Nucleus accumbens (tissue), 56 donors: Measurements from ENCODE around the gene RCAN3.
A peak's percentile ranks its signal among the peaks of the same experiment; 100 is the strongest.
"Not testable (repeated sequence)": the region's sequence is repeated elsewhere in the genome, so short reads cannot be mapped to it uniquely, and the experiment has no call there.

Experiments
- DNase-seq, 56 donors: peaks; one replicate each; lab custom pipeline; 2025; lab: John Stamatoyannopoulos, UW

RCAN3 gene

DNA sequence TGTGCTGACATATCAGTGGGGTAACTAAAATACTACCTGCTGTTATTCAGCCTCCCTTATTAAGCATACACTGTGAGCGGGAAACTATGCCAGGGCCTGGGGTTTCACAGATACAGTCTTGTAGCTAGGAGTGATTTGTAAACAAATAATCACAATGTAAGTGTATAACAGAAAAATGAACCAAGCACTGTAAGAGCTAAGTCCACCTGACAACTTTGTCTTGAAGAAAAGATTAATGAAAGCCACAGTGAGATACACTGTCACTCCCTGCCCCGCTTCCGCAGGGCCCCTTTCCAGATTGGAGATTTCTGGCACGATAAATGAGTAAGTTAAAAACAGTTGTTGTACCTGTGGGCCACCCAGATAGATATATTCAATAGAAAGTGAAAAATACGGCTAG is 4.8 kb downstream of the RCAN3 start:
- DNase-seq, result no peak

DNA sequence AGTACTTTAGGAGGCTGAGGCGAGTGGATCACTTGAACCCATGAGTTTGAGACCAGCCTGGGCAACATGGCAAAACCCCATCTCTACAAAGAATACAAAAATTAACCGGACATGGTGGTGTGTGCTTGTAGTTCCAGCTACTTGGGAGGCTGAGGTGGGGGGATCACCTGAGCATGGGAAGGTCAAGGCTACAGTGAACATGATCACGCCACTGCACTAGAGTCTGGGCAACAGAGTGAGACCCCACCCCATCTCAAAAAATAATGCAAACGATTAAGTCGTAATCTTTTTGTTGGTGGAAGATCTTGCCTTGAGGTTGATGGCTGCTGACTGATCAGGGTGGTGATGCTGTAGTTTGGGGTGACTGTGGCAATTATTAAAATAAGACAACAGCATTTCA is 6.3 kb downstream of the RCAN3 start:
- no peak for DNase-seq

DNA sequence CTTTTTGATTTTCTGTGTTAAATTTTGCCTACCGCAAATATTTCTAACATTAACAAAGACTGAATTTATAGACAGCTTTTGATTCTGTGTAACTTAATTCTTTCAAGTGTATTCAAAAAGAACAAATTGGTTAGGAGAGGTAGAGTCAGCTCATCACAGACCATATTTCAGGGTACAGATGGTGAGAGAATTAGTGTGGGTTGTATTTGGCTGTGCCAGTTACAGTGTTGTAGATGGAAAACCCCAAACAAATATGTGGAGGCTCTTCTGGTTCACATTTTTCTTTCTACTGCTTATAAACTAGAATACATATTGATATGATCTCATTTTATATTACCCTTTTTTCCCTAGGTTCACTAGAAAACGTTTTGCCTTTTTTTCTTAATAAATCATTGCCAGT is 11.1 kb downstream of the RCAN3 start:
- no peak for DNase-seq

DNA sequence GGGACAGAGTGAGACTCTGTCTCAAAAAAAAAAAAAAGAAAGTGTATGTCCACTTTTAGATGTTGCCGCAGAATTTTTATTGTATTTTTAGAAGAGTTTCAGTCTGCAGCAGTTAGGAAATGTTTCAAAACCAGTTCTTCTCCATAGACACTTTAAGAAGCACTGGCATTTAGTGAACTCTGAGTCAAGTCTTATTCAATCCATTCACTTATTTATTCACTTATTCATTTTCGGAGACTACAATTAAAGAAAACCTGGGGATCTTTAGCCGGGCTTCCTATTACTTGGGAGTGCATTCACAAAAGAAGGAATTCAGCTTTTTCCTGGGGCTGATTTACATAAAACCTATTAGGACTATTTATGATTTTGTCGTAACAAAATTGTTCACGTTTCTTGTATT is 12.3 kb downstream of the RCAN3 start:
- DNase-seq, result no peak

DNA sequence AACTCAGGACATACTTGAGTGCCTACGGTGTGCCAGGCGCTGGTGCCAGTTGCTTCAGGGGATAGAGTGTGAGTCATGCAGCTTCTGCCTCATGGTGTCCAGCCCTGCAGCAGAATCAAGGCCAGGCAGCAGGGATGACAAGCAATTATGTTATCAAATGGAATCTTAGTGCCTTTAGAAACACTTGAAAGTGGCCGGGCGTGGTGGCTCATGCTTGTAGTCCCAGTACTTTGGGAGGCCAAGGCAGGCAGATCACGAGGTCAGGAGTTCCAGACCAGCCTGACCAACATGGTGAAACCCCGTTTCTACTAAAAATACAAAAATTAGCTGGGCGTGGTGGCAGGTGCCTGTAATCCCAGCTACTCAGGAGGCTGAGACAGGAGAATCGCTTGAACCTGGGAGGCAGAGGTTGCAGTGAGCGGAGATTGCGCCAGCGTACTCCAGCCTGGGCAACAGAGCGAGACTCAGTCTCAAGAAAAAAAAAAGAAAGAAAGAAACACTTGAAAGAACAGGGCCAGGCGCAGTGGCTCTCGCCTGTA is 13.1 kb downstream of the RCAN3 start:
- not testable (repeated sequence) for DNase-seq

DNA sequence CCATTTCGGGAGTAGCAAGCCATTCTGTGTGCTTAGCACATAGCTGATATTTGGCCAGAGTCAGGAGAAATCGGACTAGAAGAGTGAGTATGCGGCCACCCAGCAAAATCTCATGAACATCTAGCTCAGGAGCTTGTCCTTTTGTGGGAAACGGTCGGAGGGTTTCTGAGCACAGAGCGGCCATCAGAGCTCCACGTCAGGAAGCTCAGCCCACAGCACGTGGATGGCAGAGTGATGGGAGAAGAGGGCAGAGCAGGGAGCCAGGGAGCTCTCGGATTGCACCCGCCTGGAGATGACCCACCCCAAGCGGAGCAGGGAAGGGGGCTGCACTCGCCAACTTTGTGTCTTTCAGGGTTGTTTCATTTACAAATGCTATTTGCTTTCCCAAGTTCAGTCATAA is 13.9 kb downstream of the RCAN3 start:
- no peak for DNase-seq

DNA sequence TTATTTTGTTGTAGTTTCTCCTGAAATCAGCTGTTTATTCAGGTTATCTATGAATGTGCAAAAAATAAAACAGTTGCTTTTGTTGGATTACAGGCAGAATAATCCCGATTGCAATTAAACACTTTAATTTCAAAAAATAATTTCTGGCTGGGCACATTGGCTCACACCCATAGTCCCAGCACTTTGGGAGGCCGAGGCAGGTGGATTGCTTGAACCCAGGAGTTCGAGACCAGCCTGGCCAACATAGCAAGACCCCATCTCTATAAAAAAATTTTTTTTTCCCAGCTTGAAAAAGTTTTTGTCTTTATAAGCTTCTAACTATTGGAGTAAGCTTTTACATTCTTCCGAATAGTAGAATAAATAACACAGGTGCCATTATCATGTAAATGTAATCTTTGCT is 15.3 kb downstream of the RCAN3 start:
- no peak for DNase-seq

DNA sequence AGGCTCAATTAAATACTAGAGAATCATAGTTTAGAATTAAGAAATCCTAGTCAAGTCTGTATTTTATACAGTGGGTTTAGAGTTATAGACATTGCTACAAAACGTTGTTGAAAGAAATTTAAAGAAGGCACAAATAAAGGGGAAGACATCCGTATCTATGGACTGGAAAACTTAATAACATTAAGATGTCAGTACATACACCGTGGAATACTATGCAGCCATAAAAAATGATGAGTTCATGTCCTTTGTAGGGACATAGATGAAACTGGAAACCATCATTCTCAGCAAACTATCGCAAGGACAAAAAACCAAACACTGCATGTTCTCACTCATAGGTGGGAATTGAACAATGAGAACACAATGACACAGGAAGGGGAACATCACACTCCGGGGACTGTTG is 17.6 kb downstream of the RCAN3 start:
- not testable (repeated sequence) for DNase-seq

DNA sequence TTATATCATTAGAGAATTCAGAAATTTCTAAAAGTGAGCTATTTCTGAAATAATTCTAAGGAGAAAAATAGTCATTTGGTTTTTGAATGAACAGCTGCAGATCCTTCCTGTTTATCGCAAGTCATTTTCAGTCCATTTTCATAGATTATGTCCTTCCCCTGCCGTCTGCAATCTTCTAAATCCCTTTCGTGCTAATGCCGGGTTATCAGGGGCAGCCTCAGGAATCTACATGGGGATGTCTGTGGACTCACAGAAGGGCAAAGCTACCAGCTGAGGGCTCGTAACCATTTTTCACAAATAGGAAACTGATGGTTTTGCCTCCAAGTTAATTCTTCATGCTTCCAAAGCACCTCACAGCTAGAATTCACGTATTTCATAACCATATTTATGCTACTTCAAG is 23.0 kb downstream of the RCAN3 start:
- DNase-seq, result no peak

DNA sequence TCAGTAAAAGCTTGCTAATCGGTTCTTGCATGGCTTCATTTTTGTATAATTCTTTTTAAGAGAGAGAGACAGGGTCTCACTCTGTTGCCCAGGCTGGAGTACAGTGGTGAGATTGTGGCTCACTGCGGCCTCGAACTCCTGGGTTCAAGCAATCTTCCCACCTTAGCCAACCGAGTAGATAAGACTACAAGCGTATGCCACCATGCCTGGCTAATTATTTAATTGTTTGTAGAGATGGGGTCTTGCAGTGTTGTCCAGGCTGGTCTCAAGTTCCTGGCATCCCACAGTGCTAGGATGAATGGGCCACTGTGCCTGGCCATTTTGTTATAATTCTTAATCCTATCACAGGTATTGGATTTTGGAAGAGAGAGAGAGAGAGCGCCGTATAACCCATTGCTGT is 23.4 kb downstream of the RCAN3 start:
- DNase-seq, result no peak

DNA sequence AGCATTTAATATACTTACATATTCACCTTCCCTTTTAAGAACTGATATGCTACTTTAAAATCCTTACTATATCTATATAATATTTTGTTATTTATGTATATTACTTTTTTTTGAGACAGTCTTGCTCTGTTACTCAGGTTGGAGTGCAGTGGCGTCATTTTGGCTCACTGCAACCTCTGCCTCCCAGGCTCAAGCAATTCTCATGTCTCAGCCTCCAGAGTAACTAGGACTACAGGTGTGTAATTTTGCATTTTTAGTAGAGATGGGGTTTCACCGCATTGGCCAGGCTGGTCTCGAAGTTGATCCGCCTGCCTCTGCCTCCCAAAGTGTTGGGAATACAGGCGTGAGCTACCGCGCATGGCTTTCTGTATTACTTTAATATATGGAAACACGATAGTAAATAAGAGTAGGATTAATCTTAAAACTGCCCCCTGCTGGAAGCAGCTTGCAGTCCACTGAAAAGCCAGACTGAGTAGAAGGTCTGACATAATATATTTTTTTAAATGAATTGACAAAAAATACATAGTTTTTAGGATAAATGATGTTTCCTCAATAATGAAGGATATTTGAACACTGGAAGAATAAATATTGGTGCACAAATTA is 24.4 kb downstream of the RCAN3 start:
- DNase-seq, result peak in 3 of 56 donors; percentile 5 to 20 (median 12)

DNA sequence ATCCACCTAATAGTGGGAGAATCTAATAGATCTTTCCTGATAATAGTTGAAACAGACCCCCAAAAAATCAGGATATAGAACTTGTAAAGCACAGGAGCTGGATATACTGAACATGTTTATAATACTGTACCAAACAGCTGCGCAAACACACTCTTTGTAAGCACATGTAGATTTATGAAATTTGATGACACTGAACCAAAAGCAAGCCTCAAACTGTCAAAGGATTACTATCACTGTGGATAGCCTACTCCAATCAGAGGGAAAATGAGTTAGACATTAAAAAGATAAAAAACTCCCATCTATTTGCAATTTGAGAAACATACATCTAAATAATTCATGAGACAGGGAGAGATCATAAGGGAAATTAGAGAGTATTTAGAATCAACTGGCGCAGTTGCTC is 26.1 kb downstream of the RCAN3 start:
- DNase-seq, result no peak

DNA sequence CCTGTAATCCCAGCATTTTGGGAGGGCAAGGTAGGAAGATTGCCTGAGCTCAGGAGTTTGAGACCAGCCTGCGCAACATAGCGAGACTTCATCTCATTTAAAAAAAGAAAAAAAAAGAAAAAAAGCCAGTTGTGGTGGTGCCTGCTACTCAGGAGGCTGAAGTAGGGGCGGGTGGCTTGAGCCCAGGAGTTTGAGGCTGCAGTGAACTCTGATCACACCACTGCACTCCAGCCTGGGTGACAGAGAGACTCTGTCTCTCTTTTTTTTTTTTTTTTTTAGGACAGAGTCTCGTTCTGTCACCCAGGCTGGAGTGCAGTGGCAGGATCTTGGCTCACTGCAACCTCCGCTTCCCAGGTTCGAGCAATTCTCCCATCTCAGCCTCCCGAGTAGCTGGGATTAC is 26.7 kb downstream of the RCAN3 start:
- not testable (repeated sequence) for DNase-seq

DNA sequence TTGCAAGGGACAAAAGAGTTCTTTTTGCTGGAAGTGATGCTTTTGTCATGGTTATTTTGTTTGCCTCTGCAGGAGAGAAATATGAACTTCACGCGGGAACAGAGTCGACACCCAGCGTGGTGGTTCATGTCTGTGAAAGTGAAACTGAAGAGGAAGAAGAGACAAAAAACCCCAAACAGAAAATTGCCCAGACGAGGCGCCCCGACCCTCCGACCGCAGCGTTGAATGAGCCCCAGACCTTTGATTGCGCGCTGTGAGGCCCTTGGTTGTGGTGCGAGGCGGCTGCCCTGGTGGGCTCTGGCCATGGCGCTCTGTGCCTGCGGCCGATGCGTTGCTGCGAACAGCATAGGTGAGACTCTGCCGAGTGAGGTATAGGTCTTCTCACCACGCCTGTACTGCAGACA is 32.4 kb downstream of the RCAN3 start:
- DNase-seq, result no peak

DNA sequence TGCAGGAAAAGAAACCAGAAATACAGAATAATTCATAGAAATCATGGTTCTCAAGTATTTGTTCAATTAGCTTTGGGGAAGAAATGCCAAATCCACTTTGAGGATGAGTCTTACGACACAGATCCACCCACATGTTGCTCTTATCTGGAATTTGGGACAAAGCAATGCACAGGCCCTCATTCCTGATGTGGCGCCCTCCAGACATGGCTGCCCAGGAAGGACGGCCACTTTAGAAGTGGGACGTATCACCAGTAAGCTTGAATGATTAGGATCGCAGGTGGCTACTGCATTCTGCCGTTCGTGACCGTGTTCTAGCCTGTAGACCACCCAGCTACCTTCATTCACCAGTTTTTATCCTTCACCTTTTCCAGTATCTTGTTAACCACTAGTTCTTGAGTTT is 33.1 kb downstream of the RCAN3 start:
- no peak for DNase-seq

DNA sequence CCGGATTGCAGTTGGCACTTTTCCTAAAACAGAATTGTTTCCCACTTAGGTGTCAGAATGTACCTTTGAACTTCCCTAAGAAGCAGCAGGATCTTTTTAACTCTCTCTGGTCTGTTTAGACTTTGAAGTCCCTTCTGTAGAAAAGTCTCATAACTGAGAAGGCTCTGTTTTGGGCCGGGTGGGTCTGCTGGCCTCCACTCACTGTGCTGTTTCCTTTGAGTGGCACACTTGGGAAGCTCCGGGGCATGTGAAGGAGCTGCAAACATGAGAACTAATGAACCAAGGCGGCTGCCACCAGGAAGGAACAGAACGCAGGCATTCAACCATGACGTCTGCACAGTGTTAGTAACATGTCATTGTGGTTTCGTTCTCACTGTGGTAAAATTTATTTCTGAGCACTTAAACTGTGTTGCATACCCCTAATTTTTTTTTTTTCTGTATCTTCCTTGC is 33.8 kb downstream of the RCAN3 start:
- DNase-seq, result no peak

DNA sequence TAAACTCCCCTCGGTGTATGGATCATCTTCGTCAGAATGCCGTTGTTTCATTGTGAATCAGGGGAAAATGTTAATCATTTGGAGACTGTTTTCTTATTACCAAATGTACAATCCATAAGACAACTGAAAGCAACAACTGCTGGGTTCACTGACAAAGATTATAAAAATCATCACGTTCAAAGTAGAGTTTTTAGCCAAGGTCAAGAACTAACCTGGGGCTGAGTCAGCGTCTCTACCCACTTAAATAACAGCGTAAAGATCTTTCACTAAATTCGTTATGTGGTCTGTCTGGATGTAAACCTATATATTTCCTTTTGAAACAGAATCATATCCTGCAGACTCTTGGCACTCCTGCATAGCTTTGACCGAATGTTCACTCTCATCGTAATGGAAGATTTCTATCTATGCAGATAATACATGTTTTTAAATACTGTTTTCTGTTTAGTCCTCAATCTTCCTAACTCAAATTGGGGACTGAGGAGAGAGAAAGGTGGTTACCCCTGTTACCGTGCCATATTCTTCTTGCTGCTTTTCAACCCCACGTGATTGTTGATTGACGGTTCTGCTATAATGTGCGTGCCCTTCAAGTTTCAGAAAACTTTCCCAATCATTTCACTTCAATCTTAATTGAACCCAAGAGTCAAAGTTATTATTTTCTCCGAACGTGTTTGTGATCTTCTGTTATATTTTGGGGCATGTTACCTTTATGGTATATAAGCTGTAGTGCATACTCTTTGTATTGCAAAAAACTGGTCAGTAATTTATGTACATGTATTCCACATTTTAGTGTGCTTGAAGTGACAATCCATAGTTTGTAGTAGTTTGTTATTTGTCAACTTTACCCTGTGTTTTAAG is 37.6 kb downstream of the RCAN3 start:
- DNase-seq, result no peak

DNA sequence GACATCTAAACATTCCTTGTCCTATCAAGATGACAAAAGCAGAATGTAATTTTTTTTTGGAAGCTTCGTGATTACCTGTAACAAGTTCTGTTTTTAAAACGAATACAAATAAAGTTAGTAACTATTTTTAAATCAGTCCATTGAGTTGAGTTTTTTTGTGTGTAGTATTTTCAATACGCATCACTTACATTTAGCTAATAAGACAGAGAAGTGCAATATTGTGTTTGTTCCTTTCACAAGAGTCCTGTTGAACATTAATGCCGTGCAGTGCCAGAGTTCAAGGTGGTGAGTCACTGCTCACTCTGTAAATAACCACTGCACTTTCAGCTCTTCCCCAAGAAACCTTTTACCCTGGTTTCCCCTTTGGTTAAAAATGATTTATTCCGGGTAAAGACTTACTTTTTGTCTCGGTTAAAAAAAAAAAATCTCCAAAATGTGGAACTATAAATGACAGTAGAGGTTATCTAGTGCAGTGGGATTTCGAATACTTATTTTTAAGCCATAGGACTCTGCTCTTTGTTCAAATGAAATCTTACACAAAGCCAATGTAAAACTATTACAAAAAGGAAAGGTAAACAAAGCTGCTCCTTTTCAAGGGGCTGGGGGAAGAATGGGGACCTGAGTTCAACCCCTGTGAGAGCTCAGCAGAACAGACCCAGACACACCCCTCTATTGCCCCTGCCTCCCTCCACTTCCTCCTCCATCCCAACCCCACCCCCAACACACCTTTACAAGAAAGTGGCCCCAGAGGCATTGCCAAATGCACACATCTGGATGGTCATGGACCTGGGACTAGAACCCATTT is 38.5 kb downstream of the RCAN3 start:
- DNase-seq, result no peak

DNA sequence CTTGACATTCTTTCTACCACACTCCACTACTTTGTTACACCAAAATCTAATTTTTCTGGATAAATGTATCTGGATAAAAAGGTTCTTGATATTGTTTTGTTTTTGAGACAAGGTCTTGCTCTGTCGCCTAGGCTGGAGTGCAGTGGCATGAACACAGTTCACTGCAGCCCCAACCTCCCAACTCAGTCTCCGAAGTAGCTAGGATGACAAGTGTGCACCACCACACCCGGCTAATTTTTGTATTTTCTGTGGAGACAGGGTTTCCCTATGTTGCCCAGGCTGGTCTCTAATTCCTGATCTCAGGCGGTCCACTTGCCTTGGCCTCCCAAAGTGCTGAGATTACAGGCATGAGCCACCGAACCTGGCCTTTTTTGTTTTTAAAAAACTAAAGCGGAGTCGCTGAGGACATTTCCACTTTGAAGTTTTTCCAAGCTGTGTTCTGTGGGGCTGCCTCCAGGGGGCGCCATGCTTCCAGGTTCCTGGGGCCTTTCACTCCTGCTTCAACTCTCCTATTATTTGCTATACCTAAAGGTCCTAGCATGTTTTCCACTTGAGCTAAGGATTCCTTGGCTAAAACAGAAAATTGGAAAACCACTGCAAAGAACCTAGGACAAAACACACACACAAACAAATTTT is 39.2 kb downstream of the RCAN3 start:
- DNase-seq, result peak in 11 of 56 donors; percentile 2 to 54 (median 17)

DNA sequence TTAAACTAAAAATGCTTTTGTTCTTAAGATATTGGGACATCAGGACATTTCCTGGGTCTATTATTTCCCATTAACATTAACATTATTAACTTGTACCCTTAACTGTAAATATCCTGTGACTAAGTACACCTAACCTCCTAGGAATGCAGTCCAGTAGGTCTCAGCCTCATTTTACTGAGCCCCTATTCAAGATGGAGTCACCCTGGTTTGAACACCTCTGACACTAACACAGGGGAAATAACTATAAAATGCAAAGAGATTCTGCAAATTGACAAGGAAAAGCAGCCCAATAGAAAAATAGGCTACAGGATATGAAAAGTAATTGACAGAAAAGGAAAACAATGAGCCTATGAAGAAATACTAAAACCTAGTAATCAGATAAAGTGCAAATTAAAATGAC is 41.6 kb downstream of the RCAN3 start:
- no peak for DNase-seq

DNA sequence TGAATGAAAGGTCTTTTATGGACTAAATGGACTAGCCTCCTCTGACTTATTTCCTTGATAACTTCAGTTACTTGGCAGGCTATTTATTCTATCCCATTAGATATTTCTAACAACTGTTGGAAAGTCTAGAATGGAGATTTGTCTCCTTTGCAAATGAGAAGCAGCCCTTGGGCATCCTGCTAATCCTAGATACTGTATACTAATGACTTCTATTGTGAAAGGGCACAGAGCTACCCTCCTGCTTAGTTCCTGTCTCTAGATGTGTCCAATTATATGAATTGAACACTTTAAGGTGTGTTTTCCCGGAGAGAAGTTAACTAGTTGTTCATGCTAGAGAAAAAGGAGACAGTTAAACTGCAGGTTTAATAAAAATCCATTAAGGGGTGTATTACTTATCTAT is 43.0 kb downstream of the RCAN3 start:
- no peak for DNase-seq
